HG03103 (cell line): Measurements from ENCODE around the gene C16orf96.
A peak's percentile ranks its signal among the peaks of the same experiment; 100 is the strongest.

Source experiments
- ATAC-seq: cut with Tn5 transposase; IDR thresholded peaks from one replicate; pipeline ENCODE4 v1.9.1; 2021; ENCODE audit warnings: low read depth; ENCODE audit not compliant: unreplicated experiment

Gene C16orf96

GRCh38 chr16:4614571-4615383 is 58.6 kb downstream of the C16orf96 start, which contains the start of gene UBALD1:
Gene UBALD1, minus strand, starts transcription at chr16:4614888. Its CDS starts 91 bp downstream, at chr16:4614797.
- ATAC-seq = peak; percentile 42

- no peak for ATAC-seq
These were observed 59.4 kb downstream of the C16orf96 start for GRCh38 chr16:4615384-4616046.

- peak; percentile 66 for ATAC-seq
These were observed 60.1 kb downstream of the C16orf96 start for GRCh38 chr16:4616047-4616811.

GRCh38 chr16:4617880-4618279 is 61.7 kb downstream of the C16orf96 start:
- no peak for ATAC-seq

GRCh38 chr16:4618645-4619418 is 62.7 kb downstream of the C16orf96 start:
- ATAC-seq = no peak

GRCh38 chr16:4623593-4623992 is 67.5 kb downstream of the C16orf96 start:
- no peak for ATAC-seq

GRCh38 chr16:4624015-4624826 is 68.1 kb downstream of the C16orf96 start, which contains the start of gene MGRN1:
Gene MGRN1, plus strand, starts transcription at chr16:4624826. Its CDS starts 135 bp downstream, at chr16:4624961.
- ATAC-seq = peak; percentile 63

GRCh38 chr16:4624827-4625559 is 68.9 kb downstream of the C16orf96 start:
- ATAC-seq = peak; percentile 41

- ATAC-seq = peak; percentile 5
These were observed 69.5 kb downstream of the C16orf96 start for GRCh38 chr16:4625560-4626159.

- no peak for ATAC-seq
These were observed 70.3 kb downstream of the C16orf96 start for GRCh38 chr16:4626396-4626795.

GRCh38 chr16:4628283-4628682 is 72.1 kb downstream of the C16orf96 start:
- no peak for ATAC-seq

GRCh38 chr16:4631444-4631843 is 75.3 kb downstream of the C16orf96 start:
- no peak for ATAC-seq

GRCh38 chr16:4633910-4634635 is 77.9 kb downstream of the C16orf96 start:
- ATAC-seq = no peak

GRCh38 chr16:4634768-4635167 is 78.6 kb downstream of the C16orf96 start:
- ATAC-seq = no peak

- no peak for ATAC-seq
These were observed 80.1 kb downstream of the C16orf96 start for GRCh38 chr16:4636196-4636595.

GRCh38 chr16:4637501-4638166 is 81.5 kb downstream of the C16orf96 start:
- ATAC-seq = no peak

GRCh38 chr16:4639899-4640509 is 83.9 kb downstream of the C16orf96 start:
- no peak for ATAC-seq
